HUES6 (cell line): ENCODE measurements around the gene RNF208.

Source experiments
- H3K27ac ChIP-seq: 2 replicates; pipeline ENCODE4 v1.7.0; 2013; ENCODE audit warnings: low read depth, mild to moderate bottlenecking, low read length, inconsistent platforms
- H3K27me3 ChIP-seq: 2 replicates; pipeline ENCODE4 v1.6.1; 2013; ENCODE audit warnings: low read length; ENCODE audit not compliant: control insufficient read depth, insufficient read depth
- H3K36me3 ChIP-seq: 2 replicates; pipeline ENCODE4 v1.6.1; 2013; ENCODE audit warnings: low read length; ENCODE audit not compliant: control insufficient read depth, insufficient read depth
- H3K4me1 ChIP-seq: 2 replicates; pipeline ENCODE4 v1.6.1; 2013; ENCODE audit warnings: low read length; ENCODE audit not compliant: control insufficient read depth, insufficient read depth
- H3K4me3 ChIP-seq: 2 replicates; pipeline ENCODE4 v1.5.1; 2013; ENCODE audit warnings: low read depth, low read length
- H3K9ac ChIP-seq: one replicate; pipeline ENCODE4 v1.6.1; 2013; ENCODE audit warnings: mild to moderate bottlenecking, low read length
- H3K9me3 ChIP-seq: 2 replicates; pipeline ENCODE4 v1.6.1; 2013; ENCODE audit warnings: low read depth, low read length; ENCODE audit not compliant: control insufficient read depth, insufficient read depth

RNF208 gene

GRCh38 chr9:137215196-137215986 is 6.6 kb downstream of the RNF208 start:
- no peak overlapping the region for H3K9ac ChIP-seq
- no peak overlapping the region for H3K4me3 ChIP-seq
- H3K36me3 ChIP-seq: peaks cover 45% of the 10 kb centered on the region
- no peak overlapping the region for H3K27ac ChIP-seq
- H3K4me1 ChIP-seq: peaks cover 20% of the 10 kb centered on the region
- no peaks in the 10 kb centered on the region for H3K9me3 ChIP-seq
- no peaks in the 10 kb centered on the region for H3K27me3 ChIP-seq

GRCh38 chr9:137214620-137215019 is 7.4 kb downstream of the RNF208 start:
- H3K9me3 ChIP-seq: no peaks in the 10 kb centered on the region
- H3K36me3 ChIP-seq: peaks cover 51% of the 10 kb centered on the region
- H3K4me3 ChIP-seq: no peak overlapping the region
- peaks cover 19% of the 10 kb centered on the region for H3K4me1 ChIP-seq
- H3K27ac ChIP-seq: no peak overlapping the region
- no peaks in the 10 kb centered on the region for H3K27me3 ChIP-seq
- H3K9ac ChIP-seq: no peak overlapping the region

GRCh38 chr9:137213160-137214060 is 8.6 kb downstream of the RNF208 start:
- peaks cover 55% of the 10 kb centered on the region for H3K36me3 ChIP-seq
- H3K27me3 ChIP-seq: no peaks in the 10 kb centered on the region
- no peak overlapping the region for H3K27ac ChIP-seq
- no peaks in the 10 kb centered on the region for H3K9me3 ChIP-seq
- H3K4me3 ChIP-seq: no peak overlapping the region
- peaks cover 9% of the 10 kb centered on the region for H3K4me1 ChIP-seq
- no peak overlapping the region for H3K9ac ChIP-seq

GRCh38 chr9:137212520-137212919 is 9.5 kb downstream of the RNF208 start:
- Histone ChIP-seq H3K9me3 (no peaks in the 10 kb centered on the region), H3K4me1 (peaks cover 6% of the 10 kb centered on the region), H3K9ac (no peak overlapping the region), H3K27ac (no peak overlapping the region), H3K36me3 (peaks cover 57% of the 10 kb centered on the region), H3K27me3 (no peaks in the 10 kb centered on the region), H3K4me3 (no peak overlapping the region)

- Histone ChIP-seq H3K9ac (no peak overlapping the region), H3K4me3 (no peak overlapping the region), H3K4me1 (peaks cover 3% of the 10 kb centered on the region; the same call in 1 of the 2 replicates), H3K36me3 (peaks cover 61% of the 10 kb centered on the region), H3K27ac (no peak overlapping the region), H3K27me3 (no peaks in the 10 kb centered on the region), H3K9me3 (no peaks in the 10 kb centered on the region)
These were observed 10.5 kb downstream of the RNF208 start for GRCh38 chr9:137211532-137211931.

- Histone ChIP-seq H3K9ac (no peak overlapping the region), H3K4me3 (peak overlapping the region; percentile 100), H3K36me3 (peaks cover 29% of the 10 kb centered on the region), H3K4me1 (peaks cover 17% of the 10 kb centered on the region; the same call in 1 of the 2 replicates), H3K27ac (no peak overlapping the region), H3K27me3 (no peaks in the 10 kb centered on the region), H3K9me3 (no peaks in the 10 kb centered on the region)
These were observed 15.4 kb downstream of the RNF208 start for GRCh38 chr9:137206602-137207001.

GRCh38 chr9:137205126-137206069 is 16.6 kb downstream of the RNF208 start, which contains the start of the genes NDOR1 and TMEM203:
Gene NDOR1, plus strand, starts transcription at chr9:137205700. Its CDS starts 78 bp downstream, at chr9:137205778.
Gene TMEM203, minus strand, starts transcription at chr9:137205648. Its CDS starts 234 bp downstream, at chr9:137205414.
- peak within 1 kb of the TSS; percentile 100 for H3K4me3 ChIP-seq
- peak within 1 kb of the TSS; percentile 97 for H3K9ac ChIP-seq
- peak within 1 kb of the TSS; percentile 90 for H3K27ac ChIP-seq
- H3K36me3 ChIP-seq: peaks cover 28% of the 10 kb centered on the region
- no peaks in the 10 kb centered on the region for H3K9me3 ChIP-seq
- no peaks in the 10 kb centered on the region for H3K27me3 ChIP-seq
- peaks cover 17% of the 10 kb centered on the region; the same call in 1 of the 2 replicates for H3K4me1 ChIP-seq

- peak overlapping the region; percentile 97 for H3K9ac ChIP-seq
- H3K27ac ChIP-seq: peak overlapping the region; percentile 90; the same call in 1 of the 2 replicates
- H3K4me1 ChIP-seq: peaks cover 17% of the 10 kb centered on the region; the same call in 1 of the 2 replicates
- H3K4me3 ChIP-seq: peak overlapping the region; percentile 100
- H3K9me3 ChIP-seq: no peaks in the 10 kb centered on the region
- H3K27me3 ChIP-seq: no peaks in the 10 kb centered on the region
- peaks cover 22% of the 10 kb centered on the region for H3K36me3 ChIP-seq
These were observed 17.3 kb downstream of the RNF208 start for GRCh38 chr9:137204731-137205125.

- Histone ChIP-seq H3K27me3 (no peaks in the 10 kb centered on the region), H3K9ac (no peak overlapping the region), H3K27ac (no peak overlapping the region), H3K4me1 (peaks cover 33% of the 10 kb centered on the region), H3K4me3 (no peak overlapping the region), H3K36me3 (peaks cover 14% of the 10 kb centered on the region), H3K9me3 (no peaks in the 10 kb centered on the region)
These were observed 19.1 kb downstream of the RNF208 start for GRCh38 chr9:137202966-137203365.

- H3K4me1 ChIP-seq: peaks cover 28% of the 10 kb centered on the region
These were observed 20.7 kb downstream of the RNF208 start for GRCh38 chr9:137201205-137201868.

More at GRCh38 chr9:137201205-137201868, 20.7 kb downstream of the RNF208 start:
- Histone ChIP-seq H3K27me3 (no peaks in the 10 kb centered on the region), H3K4me3 (peak overlapping the region; percentile 89), H3K27ac (no peak overlapping the region), H3K9me3 (no peaks in the 10 kb centered on the region), H3K36me3 (peaks cover 4% of the 10 kb centered on the region; the same call in 1 of the 2 replicates), H3K9ac (peak overlapping the region; percentile 80)
